IPS-15b (cell line): ENCODE results near the gene TAGAP.

Experiments
- H3K27me3 ChIP-seq: one replicate; pipeline ENCODE4 v1.6.1; 2013; ENCODE audit warnings: low read length; ENCODE audit not compliant: control insufficient read depth, insufficient read depth
- H3K36me3 ChIP-seq: one replicate; pipeline ENCODE4 v1.6.1; 2013; ENCODE audit warnings: low read length; ENCODE audit not compliant: control insufficient read depth, insufficient read depth
- H3K4me1 ChIP-seq: one replicate; pipeline ENCODE4 v1.6.1; 2013; ENCODE audit warnings: mild to moderate bottlenecking, low read length; ENCODE audit not compliant: control insufficient read depth, insufficient read depth
- H3K4me3 ChIP-seq: one replicate; pipeline ENCODE4 v1.5.1; 2013; ENCODE audit warnings: low read depth, low read length
- H3K9ac ChIP-seq: one replicate; pipeline ENCODE4 v1.6.1; 2013; ENCODE audit warnings: low read depth, mild to moderate bottlenecking, low read length
- H3K9me3 ChIP-seq: one replicate; pipeline ENCODE4 v1.6.1; 2013; ENCODE audit warnings: mild to moderate bottlenecking, low read length; ENCODE audit not compliant: control insufficient read depth, insufficient read depth

TAGAP gene

DNA sequence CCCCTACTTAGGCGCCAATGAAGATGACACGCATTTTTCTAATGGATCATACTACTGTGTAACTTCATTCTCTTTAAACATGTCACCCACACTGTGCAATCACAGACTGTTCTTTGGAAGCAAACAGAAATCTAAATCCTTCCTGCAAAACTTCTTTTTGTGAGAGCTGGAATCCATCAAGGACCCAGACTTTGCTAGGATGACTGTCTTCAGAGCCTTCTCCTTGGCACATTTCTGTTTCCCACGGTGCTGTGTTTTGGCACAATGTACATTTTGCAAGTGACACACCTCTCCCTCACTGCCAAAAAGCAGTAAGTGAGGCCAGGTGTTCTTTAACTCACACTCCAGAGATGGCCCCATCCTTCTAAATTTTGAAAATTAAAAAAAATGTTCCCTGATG lies 21.7 kb upstream of the TAGAP start:
- no peak overlapping the region for H3K9ac ChIP-seq
- peaks cover 18% of the 10 kb centered on the region for H3K27me3 ChIP-seq
- H3K4me3 ChIP-seq = no peak overlapping the region
- peaks cover 4% of the 10 kb centered on the region for H3K4me1 ChIP-seq
- no peaks in the 10 kb centered on the region for H3K36me3 ChIP-seq
- no peaks in the 10 kb centered on the region for H3K9me3 ChIP-seq

DNA sequence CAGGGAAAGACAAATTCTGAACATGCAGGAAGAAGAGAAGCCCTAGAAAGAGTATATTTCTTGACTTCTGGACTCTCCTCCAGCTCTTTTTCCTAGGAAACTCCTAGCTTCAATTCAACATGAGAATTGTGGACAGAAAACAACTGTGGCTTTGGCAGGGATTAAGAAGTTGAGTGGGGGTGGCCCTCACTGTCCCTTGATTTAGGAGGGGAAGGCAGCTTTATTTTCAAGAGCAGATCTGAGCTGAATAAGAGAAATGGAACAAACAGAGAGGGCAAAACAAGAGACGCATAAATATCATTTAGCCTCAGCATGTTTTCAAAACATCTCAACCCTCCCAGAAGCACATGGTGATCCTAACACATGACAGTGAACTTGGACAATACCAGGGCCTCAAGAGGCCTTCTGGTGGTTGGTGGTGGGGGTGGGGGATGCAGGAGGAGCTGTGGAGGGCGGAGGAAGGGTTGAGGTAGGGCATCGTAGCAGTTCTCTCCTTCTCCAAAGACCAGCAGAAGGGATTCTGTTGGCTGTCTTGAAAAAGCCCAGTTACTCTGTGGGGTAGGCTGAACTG lies 21.1 kb upstream of the TAGAP start:
- Histone ChIP-seq H3K4me3 (no peak overlapping the region), H3K27me3 (peaks cover 18% of the 10 kb centered on the region), H3K36me3 (no peaks in the 10 kb centered on the region), H3K9me3 (no peaks in the 10 kb centered on the region), H3K9ac (no peak overlapping the region), H3K4me1 (peaks cover 4% of the 10 kb centered on the region)

DNA sequence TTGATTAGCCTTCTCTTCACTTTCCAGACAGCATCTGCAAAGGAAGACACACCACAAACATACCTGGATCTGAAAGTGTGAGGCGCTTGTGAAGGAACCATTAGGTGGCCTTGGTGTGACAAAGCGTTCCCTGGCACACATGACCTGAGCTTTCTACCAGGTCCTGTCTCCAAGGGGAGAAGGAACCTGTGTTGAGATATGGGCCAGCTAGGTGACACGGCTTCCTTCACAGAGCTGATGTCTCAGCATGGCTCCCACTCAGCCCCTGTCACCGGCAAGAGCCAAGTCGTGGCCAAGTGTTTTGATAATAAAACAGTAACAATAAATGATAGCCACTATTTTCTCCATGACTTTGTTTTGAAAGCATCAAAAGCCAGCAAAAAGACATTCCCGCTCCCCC lies 20.3 kb upstream of the TAGAP start:
- H3K27me3 ChIP-seq = peaks cover 17% of the 10 kb centered on the region
- no peak overlapping the region for H3K9ac ChIP-seq
- no peaks in the 10 kb centered on the region for H3K9me3 ChIP-seq
- H3K4me1 ChIP-seq = peaks cover 4% of the 10 kb centered on the region
- no peaks in the 10 kb centered on the region for H3K36me3 ChIP-seq
- no peak overlapping the region for H3K4me3 ChIP-seq

DNA sequence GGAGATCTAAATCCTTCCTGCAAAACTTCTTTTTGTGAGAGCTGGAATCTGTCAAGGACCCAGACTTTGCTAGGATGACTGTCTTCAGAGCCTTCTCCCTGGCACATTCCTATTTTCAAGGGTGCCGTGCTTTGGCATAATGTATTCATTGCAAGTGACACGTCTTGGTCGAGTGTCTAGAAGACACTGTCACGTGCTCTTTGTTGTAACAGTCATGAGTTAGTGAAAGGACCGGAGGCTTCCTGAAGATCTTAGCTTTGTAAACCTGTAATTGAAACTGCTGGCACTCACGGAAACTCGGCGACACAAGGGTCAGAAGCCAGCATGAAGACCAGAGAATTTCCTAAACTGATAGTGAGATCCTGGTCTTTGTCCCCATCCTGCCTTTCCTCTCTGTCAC lies 19.7 kb upstream of the TAGAP start:
- Histone ChIP-seq H3K4me3 (no peak overlapping the region), H3K4me1 (peaks cover 4% of the 10 kb centered on the region), H3K36me3 (no peaks in the 10 kb centered on the region), H3K9me3 (no peaks in the 10 kb centered on the region), H3K27me3 (peaks cover 11% of the 10 kb centered on the region), H3K9ac (no peak overlapping the region)

DNA sequence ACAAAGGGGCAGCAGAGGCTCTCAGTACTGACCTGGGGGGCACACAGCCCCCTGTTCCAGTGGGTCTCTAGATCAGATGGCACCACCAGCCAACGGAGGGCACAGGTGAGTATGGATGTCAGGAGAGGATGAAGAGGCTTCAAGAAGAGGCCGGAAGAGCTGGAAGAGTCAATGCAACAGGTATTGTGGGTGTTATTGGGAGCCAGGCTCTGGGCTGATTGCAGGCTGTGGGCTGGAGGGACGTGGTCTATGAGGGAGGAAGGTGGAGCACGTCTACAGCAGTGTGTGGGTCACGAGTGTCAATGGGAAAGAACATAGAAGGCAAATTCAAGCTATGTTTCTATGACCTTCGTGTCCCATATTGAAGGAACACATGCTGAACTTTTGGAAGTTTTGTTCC lies 18.8 kb upstream of the TAGAP start:
- H3K4me3 ChIP-seq = no peak overlapping the region
- peaks cover 2% of the 10 kb centered on the region for H3K4me1 ChIP-seq
- peaks cover 9% of the 10 kb centered on the region for H3K27me3 ChIP-seq
- H3K36me3 ChIP-seq = no peaks in the 10 kb centered on the region
- no peaks in the 10 kb centered on the region for H3K9me3 ChIP-seq
- no peak overlapping the region for H3K9ac ChIP-seq

DNA sequence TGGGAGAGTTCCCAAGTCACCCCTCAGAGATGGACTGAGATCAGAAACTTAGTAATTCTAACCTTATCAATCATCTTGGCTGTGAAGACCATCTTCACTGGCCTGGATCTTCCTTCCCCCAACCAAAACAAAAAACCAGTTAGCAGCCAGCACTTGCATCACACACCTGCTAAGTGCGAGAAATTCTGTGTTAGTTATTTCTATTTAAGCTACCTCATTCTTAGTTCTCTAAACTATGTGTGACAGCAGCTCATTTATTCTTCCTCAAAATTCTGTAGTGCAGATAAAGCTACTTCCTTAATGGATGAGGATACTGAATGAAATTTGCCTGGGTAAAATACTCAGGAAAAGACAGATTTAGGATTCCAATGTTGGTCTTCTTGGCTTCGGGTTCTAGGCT lies 18.2 kb upstream of the TAGAP start:
- H3K27me3 ChIP-seq = peaks cover 4% of the 10 kb centered on the region
- no peak overlapping the region for H3K9ac ChIP-seq
- no peak overlapping the region for H3K4me3 ChIP-seq
- no peaks in the 10 kb centered on the region for H3K4me1 ChIP-seq
- no peaks in the 10 kb centered on the region for H3K9me3 ChIP-seq
- H3K36me3 ChIP-seq = no peaks in the 10 kb centered on the region

DNA sequence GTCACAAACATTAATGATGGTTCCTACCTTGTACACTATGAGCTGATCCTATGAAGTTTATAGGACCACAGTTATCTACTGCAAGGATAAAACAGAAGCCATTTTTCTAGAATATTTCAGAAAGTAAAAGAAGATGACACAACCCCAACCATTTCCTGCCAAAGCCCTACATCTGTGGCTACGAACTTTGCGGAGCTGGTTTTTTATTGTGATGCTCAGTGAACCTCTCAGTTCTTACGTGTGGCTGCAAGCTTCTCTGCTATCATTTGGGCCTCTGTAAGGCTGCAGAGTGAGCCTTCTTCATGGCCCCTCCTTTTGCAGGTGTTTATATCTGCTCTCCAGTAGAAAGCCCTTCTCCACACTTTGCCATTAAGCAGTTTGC lies 17.8 kb upstream of the TAGAP start:
- no peak overlapping the region for H3K4me3 ChIP-seq
- H3K9me3 ChIP-seq = no peaks in the 10 kb centered on the region
- peaks cover 2% of the 10 kb centered on the region for H3K27me3 ChIP-seq
- no peaks in the 10 kb centered on the region for H3K36me3 ChIP-seq
- H3K9ac ChIP-seq = no peak overlapping the region
- H3K4me1 ChIP-seq = no peaks in the 10 kb centered on the region

DNA sequence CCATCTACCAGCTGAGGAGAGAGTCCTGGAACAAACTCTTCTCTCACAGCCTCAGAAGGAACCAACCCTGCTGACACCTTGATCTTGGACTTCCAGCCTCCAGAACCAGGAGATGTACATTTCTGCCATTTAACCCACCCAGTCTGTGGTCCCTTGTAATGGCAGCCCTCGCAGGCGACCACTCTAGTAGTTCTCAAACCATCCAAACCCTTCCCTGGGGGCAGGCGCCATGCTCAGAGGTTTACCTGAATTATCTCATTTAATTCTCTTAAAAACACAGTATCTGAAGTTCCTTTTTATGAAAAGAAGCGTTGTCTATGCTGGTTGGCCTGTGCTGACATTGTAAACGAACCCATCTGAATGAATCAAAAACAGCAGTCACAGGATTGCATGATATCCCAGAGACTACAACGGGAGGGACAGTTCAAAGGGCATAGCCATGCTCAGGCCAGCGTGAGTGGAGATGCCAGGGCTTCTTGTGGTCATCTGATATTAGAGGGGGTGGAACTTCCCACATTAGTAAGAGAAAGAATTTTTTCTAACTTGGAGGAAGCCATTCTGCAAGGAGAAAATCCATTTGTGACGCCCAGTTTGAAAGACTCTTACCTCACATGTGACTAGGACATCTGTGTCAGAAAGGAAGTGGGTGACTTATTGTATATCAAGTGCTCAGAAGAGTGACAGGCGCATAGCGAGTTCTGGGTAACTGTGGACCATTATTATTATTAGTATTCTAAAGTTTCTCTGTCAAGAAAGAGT lies 17.2 kb upstream of the TAGAP start:
- Histone ChIP-seq H3K9ac (no peak overlapping the region), H3K9me3 (no peaks in the 10 kb centered on the region), H3K27me3 (peaks cover 2% of the 10 kb centered on the region), H3K4me3 (no peak overlapping the region), H3K36me3 (no peaks in the 10 kb centered on the region), H3K4me1 (no peaks in the 10 kb centered on the region)

DNA sequence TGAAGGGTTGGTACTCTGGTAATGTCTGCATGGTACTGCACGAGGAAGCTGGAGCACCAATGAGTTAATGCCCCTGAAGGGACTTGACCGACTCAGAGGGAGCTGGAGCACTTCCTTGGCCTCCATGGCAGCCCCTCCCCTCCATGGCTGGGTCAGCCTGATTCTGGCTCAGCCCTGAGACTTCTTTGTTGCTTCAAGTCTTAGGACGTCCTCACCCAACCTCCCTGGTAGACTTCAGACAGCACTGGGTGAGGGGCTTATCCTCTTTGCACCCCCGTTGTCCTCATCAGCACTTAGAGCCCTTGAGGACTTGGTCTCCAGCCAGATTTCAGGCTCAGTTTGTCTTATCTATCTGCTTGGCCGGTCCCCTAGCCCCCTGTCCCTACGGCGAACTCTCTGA lies 16.4 kb upstream of the TAGAP start:
- Histone ChIP-seq H3K4me1 (no peaks in the 10 kb centered on the region), H3K36me3 (no peaks in the 10 kb centered on the region), H3K27me3 (peaks cover 2% of the 10 kb centered on the region), H3K4me3 (no peak overlapping the region), H3K9me3 (no peaks in the 10 kb centered on the region), H3K9ac (no peak overlapping the region)

DNA sequence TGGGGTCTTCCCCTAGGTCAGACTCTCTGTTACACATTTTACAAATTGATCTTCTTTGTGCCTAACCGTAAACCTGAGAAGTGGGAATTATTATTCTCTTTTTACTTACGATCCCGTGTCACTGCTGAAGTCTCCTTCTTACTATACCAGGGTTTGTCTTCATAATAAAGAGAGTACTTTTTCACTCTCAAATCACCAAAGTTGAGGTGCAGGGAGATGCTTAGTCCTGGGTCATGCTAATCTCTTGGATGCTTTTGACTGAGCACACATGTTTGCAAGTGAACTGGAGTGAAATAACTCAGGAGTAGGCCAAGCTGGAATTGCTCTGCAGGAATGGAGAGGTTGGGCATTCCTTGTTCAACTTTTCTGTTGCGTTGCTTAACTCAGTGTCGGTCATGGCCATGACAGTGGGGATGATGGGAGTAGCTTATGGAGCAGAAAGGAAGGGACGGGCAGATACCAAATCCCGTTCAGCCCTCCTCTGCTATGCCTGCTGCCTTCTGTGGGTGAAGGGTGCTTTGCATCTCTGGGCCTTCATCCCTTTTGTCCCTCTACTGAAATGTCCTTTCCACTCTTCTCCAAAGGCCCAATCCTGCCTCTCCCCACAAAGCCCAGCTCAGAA lies 15.2 kb upstream of the TAGAP start:
- no peaks in the 10 kb centered on the region for H3K9me3 ChIP-seq
- no peaks in the 10 kb centered on the region for H3K4me1 ChIP-seq

DNA sequence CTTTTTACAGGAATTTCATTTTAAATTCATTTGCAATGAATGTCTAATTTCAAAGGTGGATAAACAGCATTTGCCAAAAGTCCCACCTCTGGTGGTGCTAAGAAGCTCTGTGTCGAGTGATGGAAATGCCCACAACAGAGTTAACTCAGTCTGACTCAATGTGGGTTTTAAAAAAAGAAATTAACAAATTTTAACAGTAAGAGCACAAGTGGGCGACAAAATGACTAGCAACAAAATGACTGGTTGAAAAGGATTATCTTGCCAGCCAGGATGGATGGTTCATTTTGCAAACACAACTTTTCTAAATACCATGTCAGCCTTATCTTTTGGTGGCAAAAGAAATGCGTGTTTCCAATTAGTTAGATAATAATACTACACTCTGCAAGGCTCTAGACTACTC lies 14.3 kb upstream of the TAGAP start:
- Histone ChIP-seq H3K4me3 (no peak overlapping the region), H3K4me1 (no peaks in the 10 kb centered on the region), H3K36me3 (no peaks in the 10 kb centered on the region), H3K27me3 (peaks cover 2% of the 10 kb centered on the region), H3K9ac (no peak overlapping the region), H3K9me3 (no peaks in the 10 kb centered on the region)

More for the DNA sequence above, 15.2 kb upstream of the TAGAP start:
- H3K4me3 ChIP-seq = no peak overlapping the region
- H3K9ac ChIP-seq = no peak overlapping the region
- peaks cover 2% of the 10 kb centered on the region for H3K27me3 ChIP-seq
- H3K36me3 ChIP-seq = no peaks in the 10 kb centered on the region

DNA sequence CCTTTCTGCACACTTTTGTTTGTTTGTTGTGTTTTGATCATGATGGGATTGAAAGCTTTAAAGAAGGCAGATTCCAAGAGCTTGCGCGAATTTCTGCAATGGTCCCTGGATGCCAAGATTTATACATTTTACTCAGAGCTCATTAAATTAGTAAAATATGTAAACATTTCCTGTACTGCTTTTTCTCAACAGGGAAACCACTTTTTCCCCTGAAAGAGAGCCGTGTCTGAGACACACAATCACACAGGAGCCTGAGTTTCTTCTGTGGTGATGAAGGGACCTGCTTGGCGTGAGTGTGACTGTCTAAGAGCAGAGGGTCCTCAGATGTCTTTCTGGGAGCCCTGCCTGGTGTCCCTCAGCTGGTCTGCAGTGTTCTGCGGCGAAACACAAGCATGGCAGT lies 12.1 kb upstream of the TAGAP start:
- Histone ChIP-seq H3K9me3 (no peaks in the 10 kb centered on the region), H3K27me3 (no peaks in the 10 kb centered on the region)

More for the DNA sequence above, 12.1 kb upstream of the TAGAP start:
- Histone ChIP-seq H3K9ac (no peak overlapping the region), H3K4me3 (no peak overlapping the region), H3K4me1 (no peaks in the 10 kb centered on the region), H3K36me3 (no peaks in the 10 kb centered on the region)
